HG03064 (cell line): ENCODE measurements around the gene EPG5.
"Not testable (repeated sequence)": the region's sequence is repeated elsewhere in the genome, so short reads cannot be mapped to it uniquely, and the experiment has no call there.

Source experiments
- ATAC-seq: cut with Tn5 transposase; IDR thresholded peaks from one replicate; pipeline ENCODE4 v1.9.1; 2021; ENCODE audit warnings: low read depth; ENCODE audit not compliant: unreplicated experiment

Gene EPG5

DNA sequence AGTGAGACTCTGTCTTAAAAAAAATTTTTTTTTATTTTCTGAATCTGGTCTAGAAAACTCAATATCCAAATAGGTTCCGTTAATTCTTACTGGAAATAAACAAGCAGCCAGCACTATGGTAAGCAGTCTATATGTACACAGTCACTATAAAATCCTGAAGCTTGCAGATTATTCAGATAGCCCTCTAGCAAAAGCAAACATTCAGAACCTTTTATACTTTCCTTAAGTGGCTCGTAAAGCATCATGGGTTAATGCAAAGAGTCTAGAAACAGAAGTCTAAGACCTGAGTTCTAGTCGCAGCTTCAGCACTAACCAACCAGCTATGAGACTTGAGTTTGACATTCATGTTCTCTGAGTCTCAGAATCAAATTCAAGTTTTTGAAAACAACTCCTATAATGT is 89.7 kb downstream of the EPG5 start:
- ATAC-seq, result no peak

DNA sequence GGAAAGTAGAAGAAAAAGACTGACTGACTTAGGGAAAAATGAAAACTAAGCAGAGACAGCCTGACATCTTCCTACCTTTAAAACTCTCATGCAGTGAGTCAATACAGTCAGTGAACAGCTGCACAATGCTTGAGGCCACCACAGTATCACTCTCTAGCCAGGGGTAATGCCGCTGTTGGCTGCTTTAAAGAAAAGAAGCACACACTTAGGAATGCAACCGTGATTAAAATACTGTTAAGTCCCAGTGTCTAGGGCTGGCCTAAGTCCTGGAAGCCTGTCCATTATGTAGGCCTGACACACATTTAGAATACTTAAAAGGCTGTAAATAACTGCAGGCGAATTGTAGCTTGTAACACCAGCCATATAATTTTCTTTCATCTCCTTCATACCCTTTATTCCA is 91.0 kb downstream of the EPG5 start:
- ATAC-seq, result no peak

DNA sequence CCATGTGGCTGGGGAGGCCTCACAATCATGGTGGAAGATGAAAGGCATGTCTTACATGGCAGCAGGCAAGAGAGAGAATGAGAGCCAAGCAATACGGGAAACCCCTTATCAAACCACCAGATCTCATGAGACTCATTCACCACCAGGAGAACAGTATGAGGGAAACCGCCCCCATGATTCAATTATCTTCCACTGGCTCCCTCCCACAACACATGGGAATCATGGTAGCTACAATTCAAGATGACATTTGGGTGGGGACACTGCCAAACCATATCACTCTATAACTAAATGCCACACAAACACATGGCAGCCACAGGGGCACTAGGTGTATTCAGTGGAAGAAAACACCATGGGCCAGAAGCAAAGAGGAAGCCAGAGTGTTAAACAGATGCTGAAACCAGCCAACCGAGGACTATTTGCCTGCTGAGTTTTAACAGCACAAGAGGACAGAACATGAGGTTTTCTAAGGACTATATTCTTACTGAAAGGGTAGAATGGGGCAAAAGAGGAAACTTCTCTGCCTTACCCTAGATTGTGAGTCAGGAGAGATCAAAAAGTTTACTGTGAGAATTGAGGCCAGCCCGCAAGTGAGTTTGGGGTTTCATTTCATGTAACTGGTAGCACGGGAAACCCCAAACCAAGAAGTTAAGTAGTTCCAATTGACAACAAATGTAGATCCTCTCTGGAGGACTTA is 92.5 kb downstream of the EPG5 start:
- peak; percentile 96 for ATAC-seq

DNA sequence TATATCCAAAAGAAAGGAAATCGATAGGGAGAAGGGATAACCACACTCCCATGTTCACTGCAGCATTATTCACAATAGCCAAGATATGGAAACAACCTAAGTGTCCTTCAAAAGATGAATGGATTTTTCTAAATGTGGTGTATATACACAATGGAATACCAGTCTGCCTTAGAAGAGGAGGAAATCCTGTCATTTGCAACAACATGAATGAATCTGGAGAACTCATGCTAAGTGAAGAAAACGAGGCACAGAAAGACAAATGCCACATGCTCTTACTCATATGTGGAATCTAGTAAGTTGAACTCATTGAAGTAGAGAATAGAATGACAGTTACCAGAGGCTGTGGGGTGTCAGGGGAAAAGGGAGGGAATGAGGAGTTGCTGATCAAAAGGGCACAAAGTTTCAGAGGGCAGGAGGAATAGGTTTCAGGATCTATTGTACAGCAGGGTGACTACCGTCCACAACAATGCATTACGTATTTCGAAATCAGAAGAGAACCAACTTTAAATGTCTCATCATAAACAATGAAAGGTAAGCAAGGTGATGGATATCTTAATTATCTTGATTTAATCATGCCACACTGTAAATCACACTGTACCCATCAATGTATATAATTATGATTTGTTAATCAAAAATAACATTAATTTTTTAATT is 95.6 kb downstream of the EPG5 start:
- no peak for ATAC-seq

DNA sequence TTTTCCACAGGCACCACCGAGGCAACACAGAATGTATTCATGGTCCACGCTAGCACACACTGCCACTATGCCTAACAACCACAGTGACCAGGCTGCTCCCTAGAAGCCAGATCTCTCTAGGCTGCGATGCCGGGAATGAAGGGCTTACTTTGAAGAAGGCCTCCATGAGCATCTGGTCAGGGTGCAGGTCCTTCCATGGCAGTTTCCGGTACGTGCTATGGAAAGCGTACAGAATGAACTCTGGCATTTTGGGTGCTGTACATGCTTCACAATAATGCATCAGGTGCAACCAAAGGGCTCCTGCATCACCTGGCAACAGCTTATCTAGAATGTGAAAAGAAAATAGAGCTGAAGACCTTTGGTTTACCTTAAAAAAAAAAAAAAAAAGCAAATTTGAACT is 96.7 kb downstream of the EPG5 start:
- no peak for ATAC-seq

DNA sequence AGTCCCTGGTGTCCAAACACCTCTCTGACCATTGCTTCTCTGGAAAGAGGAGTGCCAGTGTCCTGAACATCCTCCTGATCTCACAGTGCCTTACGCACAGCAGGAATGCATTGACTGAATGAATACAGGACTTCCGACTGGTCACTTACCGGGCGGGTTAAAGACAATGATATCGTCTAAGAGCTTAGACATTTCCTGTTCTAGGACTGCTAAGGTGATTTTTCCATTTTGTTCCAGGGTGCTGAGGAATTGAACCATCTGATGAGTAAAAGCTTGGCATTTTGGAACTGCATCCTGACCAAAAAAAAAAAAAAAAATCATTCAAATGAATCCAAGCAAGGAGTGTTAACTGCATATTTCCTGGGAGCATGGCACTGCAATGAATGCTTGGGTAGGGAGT is 101.7 kb downstream of the EPG5 start:
- ATAC-seq, result no peak

DNA sequence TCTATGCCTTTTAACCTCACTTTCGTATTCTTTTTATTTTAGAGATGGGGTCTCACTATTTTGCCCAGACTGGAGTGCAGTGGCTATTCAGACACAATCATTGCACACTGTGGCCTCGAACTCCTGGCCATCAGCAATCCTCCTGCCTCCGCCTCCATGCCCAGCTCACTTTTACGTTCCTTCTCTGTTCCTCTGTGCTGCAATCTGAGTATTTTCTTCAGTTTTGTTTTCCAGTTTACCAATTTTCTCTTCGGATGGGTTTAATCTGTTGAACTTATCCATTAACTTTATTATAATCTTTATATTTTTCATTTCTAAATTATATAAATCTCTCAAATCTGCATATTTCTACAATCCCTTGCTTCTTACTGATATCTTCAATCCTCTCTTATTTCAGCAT is 103.0 kb downstream of the EPG5 start:
- no peak for ATAC-seq

DNA sequence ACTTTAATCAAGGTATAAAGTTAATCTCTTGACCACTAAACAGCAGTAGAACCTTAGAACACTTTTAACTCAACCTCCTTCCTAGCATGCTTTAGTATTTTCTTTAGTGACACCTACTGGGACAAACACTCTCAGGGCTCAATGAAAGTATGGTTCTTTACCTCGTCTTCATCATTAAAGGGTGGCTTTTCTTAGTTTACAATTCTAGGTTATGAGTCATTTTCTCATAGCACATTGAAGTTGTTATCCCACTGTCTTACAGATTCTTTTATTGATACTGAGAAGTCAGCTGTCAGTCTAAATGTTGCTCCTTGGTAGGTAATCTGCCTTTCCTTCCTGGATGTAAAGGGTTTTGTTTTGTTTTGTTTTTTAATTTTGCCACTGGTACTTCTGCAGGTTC is 103.7 kb downstream of the EPG5 start:
- no peak for ATAC-seq

DNA sequence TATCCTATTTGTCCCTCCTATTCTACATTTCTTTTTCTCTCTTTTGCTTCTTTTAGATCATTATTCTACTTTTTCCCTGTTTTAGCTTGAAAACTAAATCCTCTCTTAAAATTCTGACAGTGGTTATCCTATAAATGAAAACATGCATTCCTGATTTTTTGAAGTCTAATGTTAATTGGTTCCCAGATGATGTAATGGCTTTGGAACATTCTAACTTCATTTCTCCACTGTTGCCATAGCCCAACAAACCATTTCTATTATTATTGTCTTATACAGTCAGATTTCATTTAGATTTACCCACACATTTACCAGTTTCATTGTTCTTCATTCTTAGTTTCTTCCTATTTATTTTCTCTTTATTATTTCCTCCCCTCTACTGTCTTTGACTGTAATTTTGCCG is 105.2 kb downstream of the EPG5 start:
- ATAC-seq, result no peak

DNA sequence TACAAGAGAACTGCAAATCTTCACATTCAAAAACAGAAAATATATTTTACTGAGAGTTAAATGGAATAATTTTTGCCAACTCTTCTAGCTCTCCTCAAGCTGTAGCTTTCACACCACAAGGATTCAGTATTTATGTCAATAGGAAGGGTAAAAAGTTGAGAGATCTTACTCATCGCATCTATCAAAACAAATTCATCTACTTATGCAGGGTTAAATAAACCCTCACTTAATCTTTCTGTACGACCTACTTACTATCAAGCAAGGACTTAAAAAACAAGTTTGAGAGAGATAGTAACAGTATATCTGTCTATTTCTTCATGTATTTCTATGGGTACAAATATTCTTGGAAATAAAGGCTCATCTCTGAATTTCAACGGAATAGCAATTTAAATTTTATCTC is 106.2 kb downstream of the EPG5 start:
- ATAC-seq, result no peak

DNA sequence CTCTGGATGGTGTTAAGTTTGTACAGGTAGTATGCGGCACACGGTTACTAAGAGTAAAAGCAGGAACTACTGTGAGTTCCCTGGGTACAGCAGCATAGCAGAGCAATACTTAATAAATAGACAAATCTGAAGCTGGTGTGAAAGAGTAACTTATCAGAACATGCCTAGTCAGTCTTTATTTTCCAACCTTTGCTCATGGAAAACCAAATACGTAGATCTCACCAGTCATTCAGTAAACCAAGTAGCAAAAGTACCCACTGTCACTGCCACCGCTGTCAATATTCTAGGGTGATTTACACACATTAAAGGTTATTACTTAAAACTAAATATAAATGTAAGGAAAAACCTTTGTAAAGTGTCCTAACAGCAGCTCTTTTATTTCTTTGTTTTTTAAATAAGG is 106.6 kb downstream of the EPG5 start:
- ATAC-seq, result no peak

DNA sequence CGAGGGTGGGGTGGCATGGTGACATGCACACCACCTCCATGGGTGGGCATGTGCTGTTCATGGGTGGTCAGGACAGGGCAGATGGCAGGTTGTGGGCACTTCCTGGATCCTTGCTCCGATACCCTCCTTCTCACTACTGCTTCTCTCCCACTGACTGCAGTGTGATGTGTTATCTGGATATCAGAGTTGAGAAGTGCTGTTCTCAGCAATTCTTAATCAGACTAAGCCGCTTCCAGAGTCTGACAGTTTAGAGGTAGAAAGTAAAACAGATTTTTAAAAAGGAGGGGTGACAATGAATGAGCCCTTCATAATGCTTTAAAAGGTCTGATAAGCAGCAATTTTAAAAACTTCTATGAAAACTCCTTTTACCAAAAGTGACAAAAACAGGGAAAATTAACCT is 107.8 kb downstream of the EPG5 start:
- ATAC-seq, result no peak

DNA sequence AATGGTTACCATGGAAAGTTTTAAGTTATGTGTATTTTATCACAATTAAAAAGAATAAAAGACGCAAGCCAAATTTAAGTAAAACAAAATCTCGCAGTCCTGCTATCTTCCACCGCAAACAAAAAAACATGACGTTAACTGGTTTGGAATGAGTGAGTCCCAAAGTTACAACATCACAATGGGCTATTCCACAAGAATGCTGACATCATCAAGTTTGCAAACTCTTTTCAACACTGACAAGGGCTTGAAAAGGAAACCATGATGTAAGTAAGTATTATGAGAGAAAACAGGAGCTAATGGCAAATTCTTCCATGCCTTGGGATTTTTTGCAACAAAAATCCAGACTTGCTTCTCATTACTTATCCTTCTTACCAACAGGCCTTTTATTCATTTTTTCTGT is 110.6 kb downstream of the EPG5 start:
- no peak for ATAC-seq

DNA sequence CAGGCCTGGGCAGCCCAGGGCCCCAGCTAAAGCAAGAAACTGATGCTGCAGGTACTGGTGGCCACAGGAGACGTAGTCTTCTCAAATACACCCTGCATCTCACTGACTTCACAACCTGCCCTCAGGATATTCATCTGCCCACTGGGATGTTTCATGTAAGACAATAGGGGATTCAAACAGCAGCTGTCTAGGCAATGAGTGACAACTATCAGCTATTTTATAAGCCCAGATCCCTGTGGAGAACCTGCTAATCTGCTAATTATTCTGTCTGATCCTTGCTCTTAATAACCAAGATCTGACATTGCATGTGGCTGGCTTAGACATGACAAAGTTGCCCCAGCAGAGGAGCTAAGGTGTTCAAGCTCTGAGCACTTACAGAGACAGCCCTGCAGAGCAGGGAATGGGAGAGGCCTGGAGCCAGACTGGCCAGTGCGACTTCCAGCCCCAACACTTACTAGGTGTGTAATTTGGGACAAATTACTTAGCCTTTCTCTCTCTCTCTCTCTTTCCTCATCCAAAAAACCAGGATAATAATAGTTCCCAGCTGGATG is 113.0 kb downstream of the EPG5 start:
- no peak for ATAC-seq

DNA sequence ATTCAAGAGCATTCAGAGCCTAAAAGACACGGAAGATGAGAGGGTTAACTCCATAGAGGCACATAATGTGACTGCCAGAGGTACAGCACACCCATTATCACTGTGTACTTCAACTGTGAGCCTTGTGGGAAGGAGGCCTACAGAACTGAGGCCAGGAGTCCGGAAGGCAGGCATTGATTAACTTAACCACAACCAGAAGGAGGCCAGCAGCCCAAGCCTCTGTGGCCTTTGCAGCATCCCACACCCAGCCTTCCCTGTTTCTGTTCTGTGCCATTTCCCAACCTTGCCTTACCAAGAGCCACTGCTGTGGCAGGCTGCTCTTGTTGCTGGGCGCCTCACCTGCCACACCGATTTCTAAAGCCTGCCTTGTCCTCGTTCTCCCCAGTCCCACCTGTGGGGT is 114.5 kb downstream of the EPG5 start:
- ATAC-seq, result no peak

DNA sequence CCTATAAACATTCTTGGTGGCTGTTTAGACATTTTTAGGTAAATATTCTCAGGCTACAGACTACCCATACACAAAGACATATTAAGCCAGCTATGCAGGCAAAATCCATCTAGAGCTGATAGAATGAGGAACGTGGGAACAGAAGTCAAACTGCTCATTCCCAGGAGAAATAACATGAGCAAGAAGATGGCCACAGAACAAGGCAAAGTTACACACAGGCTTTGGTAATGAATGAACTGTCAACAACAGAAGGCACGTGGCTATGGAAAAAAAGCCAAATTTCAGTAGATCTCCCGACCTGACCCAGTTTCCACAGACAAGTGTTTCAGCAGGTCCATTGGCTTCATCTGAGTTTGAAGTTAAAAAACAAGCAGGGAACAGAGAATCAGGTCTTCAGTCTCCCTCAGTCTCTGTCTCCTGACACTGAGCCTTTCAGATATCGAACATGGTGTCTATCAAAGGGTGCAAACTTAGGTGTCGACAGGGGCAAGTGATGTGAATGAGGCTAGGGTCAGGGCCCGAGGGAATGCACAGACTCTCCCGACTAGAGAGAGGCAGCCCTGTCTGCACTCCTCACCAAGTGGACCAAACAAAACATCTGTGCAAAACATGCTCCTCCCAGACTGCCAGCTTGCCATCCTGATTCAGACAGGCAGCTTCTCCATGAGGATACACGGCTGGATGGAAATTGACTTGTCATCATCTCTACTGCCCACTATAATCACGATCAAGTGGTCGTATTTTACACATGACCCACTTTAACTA is 115.8 kb downstream of the EPG5 start:
- ATAC-seq, result no peak

DNA sequence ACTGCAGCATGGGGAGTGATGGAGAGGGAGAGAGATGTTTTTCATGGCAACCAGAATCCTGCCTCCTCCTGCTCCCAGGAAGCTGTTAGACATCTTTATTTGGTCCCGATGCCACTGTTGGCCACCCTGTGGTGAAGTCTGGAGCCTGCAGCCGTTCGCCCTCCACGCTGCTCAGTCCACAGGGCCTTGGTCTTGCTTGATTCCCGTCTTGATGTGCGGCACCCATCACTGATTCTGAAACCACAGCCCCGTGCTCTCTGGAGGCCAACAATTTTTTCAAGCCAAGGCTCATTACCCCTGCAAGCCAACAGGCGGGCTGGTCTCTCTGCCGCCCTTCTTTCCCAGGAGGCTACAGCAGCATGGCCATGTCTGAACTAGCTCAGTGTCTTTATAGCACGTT is 117.1 kb downstream of the EPG5 start:
- no peak for ATAC-seq

DNA sequence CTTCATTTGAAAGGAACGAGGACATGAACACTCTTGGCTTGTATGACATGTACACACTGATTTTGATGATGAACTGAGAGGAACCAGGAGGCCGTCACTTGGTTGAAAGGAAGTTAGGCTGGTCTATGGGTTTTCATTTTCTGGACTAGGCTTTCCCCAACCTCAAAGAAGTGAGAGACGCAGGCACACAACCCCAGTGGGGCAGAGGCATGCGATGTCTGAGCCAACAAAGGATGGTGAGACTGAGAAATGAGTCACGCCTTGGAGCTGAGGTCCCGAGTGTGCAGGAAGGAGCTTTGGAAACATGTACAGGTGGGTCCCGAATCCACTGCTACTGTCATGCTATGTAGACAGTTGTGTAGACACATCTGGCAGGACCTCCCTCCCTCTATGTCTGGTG is 117.6 kb downstream of the EPG5 start:
- ATAC-seq, result no peak

DNA sequence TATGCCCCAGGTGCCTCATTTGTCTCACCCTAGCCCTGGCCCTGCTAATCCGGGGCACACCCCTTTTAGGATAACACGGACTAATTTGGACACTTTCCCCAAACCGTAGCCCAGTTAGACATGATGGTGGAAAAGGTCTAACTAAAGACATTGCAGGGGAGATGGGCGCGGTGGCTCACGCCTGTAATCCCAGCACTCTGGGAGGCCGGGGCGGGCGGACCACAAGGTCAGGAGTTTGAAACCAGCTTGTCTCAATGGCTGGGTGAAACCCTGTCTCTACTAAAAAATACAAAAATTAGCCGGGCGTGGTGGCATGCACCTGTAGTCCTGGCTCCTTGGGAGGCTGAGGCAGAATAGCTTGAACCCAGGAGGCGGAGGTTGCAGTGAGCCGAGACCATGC is 118.5 kb downstream of the EPG5 start:
- not testable (repeated sequence) for ATAC-seq

DNA sequence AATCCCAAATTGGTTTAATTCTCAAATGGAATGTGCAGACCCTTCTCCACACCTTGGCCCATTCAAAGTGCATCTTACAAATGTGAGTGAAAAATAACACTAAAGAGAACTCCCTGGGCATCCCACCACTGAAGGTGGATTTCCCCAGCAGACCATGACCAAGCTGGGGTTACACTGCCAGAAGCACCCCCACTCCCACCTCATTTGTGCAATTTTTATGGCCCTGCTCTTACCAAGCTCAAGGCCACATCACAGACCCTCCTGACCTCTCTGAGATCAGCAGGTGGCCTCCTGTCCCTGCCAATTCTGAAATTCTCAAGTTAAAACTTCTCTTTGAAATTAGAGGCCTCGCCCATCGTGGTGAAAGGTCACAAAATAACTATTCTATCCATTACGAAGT is 120.0 kb downstream of the EPG5 start:
- no peak for ATAC-seq

DNA sequence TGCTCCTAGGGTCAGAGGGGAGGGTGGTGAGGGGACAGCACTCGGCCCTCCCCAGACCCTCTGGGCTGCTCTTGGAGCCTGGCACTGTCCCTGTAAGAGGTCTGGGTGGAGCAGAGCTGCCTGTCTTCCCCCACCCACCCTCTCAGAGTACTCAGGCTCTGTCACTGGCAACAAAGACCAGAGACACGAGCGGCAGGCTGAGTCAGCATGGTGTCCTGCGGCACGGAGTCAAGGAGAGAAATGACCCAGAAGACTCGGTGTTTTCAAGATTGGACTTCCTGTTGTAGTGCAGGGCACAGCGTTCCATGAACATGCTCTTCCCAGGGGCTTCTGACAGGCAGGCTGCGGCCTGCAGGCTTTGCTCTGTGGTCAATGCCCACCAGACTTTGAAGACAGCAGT is 121.7 kb downstream of the EPG5 start:
- no peak for ATAC-seq

DNA sequence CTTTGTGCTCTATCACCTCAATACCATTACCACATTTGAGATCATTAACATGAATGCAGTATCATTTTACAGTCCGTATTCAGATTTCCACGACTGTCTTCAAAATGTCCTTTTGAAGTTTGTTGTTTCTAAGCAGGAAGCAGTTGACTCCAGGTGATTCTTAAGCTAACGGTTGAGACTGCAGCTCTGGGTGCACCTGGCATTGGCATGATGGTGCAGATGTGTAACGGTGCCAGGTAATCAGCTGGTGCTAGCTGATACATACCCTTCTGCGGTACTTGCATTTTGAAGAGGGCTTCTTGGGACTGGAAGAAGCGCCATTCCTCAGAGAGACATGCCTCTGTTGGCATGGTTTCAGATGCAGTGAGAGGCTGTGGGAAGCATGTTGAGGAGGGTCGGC is 122.2 kb downstream of the EPG5 start:
- no peak for ATAC-seq
